ENCODE results near the gene PRDM7.

Gene PRDM7

DNA sequence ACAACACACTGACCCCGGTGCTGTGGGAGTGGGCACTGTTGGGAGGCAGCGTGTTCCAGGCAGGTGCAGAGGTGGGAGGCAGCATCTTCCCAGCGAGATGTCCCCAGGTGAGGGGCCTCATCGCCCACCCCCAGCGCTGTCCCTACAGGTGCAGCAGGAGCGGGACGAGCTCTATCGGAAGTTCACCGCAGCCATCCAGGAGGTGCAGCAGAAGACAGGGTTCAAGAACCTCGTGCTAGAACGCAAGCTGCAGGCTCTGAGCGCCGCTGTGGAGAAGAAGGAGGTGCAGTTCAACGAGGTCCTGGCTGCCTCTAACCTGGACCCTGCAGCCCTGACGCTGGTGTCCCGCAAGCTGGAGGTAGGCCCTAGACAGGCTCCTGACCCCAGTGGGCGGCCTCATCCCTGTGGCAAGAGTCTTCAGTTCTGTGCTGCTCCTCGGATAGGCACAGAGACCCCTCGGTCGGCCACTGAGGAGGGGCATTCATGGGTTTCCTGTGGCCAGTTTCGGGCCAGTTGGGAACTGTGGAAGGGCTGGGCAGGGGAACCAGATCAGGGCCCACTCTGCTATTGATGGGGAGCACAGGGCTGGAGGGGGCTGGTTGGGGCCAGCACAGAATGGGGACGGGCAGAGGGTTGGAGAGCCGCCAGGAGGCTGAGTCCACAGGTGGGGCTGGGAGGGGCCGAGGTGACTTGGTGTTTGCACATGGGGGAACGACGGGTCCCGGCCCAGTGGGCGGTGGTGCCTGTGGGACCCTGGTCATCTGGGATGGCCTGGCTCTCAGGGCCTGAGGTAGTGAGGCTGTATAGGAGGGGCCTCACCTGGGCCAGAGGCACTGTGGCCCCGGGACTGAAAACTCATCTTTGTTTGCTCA is 36.7 kb downstream of the PRDM7 start:
- 95 to 96% methylated on average over 29 of the region's 29 CpGs for WGBS, 2 experiments
- no peaks in the 10 kb centered on the region for H3K9me3 ChIP-seq (ENCODE audit: control insufficient read depth, low read length)

GRCh38 chr16:90037276-90037675 is 39.9 kb downstream of the PRDM7 start:
- Histone ChIP-seq H3K9me3 (ENCODE audit: control insufficient read depth, low read length) (no peaks in the 10 kb centered on the region), H3K4me3 (ENCODE audit: insufficient read depth, low read depth, low read length) (no peak overlapping the region), H3K27me3 (ENCODE audit: control insufficient read depth, insufficient read depth, low read length, poor library complexity, severe bottlenecking) (no peaks in the 10 kb centered on the region), H3K27ac (ENCODE audit: insufficient read depth, low read depth, low read length, poor library complexity, severe bottlenecking) (no peak overlapping the region), H3K36me3 (ENCODE audit: control insufficient read depth, insufficient read depth, low read length) (peaks cover 31% of the 10 kb centered on the region), H3K4me1 (ENCODE audit: control insufficient read depth, insufficient read depth, low read length) (no peaks in the 10 kb centered on the region)
- WGBS, 2 experiments = 88 to 91% methylated on average over 12 of the region's 12 CpGs

More for the DNA sequence above, 36.7 kb downstream of the PRDM7 start:
- no peak overlapping the region for H3K4me3 ChIP-seq (ENCODE audit: insufficient read depth, low read depth, low read length)
- peaks cover 25% of the 10 kb centered on the region for H3K36me3 ChIP-seq (ENCODE audit: control insufficient read depth, insufficient read depth, low read length)
- H3K4me1 ChIP-seq (ENCODE audit: control insufficient read depth, insufficient read depth, low read length) = no peaks in the 10 kb centered on the region
- H3K27ac ChIP-seq (ENCODE audit: insufficient read depth, low read depth, low read length, poor library complexity, severe bottlenecking) = no peak overlapping the region
- H3K27me3 ChIP-seq (ENCODE audit: control insufficient read depth, insufficient read depth, low read length, poor library complexity, severe bottlenecking) = no peaks in the 10 kb centered on the region

DNA sequence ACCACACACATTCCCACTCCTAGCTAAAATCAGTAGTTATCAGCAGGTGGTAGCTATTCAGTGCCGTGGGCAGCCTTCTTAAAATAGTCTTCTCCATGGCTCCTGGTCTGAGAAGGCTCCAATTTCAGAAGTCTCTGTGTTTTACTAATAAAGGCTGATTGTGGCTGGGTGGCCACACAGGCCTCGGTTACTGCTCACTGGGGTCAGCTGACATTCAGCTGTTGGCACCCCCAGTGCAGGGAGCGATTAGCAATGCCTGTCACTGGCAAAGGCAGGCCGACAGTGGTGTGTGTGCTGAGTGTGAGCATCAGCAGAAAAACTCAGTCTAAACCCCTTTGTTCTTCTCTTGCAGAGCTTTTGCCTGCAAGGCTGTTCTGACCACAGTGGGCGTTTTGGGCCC is 41.2 kb downstream of the PRDM7 start:
- H3K9me3 ChIP-seq (ENCODE audit: control insufficient read depth, low read length) = no peaks in the 10 kb centered on the region
- H3K36me3 ChIP-seq (ENCODE audit: control insufficient read depth, insufficient read depth, low read length) = peaks cover 31% of the 10 kb centered on the region
- WGBS, 2 experiments = 71 to 77% methylated on average over 5 of the region's 5 CpGs
- no peak overlapping the region for H3K27ac ChIP-seq (ENCODE audit: insufficient read depth, low read depth, low read length, poor library complexity, severe bottlenecking)
- H3K27me3 ChIP-seq (ENCODE audit: control insufficient read depth, insufficient read depth, low read length, poor library complexity, severe bottlenecking) = no peaks in the 10 kb centered on the region
- H3K4me1 ChIP-seq (ENCODE audit: control insufficient read depth, insufficient read depth, low read length) = no peaks in the 10 kb centered on the region
- H3K4me3 ChIP-seq (ENCODE audit: insufficient read depth, low read depth, low read length) = no peak overlapping the region

DNA sequence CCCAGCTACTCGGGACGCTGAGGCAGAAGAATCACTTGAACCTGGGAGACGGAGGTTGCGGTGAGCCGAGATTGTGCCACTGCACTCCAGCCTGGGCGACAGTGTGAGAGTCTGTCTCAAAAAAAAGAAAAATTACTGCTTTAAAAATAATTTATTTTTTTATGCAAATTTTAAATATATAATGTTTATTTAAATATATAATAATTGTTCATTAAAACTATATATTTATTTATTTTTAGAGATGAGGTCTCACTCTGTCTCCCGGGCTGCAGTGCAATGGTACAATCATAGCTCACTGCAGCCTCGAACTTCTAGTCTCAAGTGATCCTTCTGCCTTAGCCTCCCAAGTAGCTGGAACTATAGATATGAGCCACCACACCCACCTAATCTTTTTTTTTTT is 42.6 kb downstream of the PRDM7 start:
- Histone ChIP-seq H3K36me3 (ENCODE audit: control insufficient read depth, insufficient read depth, low read length) (peaks cover 25% of the 10 kb centered on the region), H3K27me3 (ENCODE audit: control insufficient read depth, insufficient read depth, low read length, poor library complexity, severe bottlenecking) (no peaks in the 10 kb centered on the region), H3K9me3 (ENCODE audit: control insufficient read depth, low read length) (no peaks in the 10 kb centered on the region), H3K4me1 (ENCODE audit: control insufficient read depth, insufficient read depth, low read length) (peaks cover 2% of the 10 kb centered on the region), H3K4me3 (ENCODE audit: insufficient read depth, low read depth, low read length) (no peak overlapping the region), H3K27ac (ENCODE audit: insufficient read depth, low read depth, low read length, poor library complexity, severe bottlenecking) (no peak overlapping the region)
- 88 to 90% methylated on average over 7 to 8 of the region's 8 CpGs for WGBS, 2 experiments

DNA sequence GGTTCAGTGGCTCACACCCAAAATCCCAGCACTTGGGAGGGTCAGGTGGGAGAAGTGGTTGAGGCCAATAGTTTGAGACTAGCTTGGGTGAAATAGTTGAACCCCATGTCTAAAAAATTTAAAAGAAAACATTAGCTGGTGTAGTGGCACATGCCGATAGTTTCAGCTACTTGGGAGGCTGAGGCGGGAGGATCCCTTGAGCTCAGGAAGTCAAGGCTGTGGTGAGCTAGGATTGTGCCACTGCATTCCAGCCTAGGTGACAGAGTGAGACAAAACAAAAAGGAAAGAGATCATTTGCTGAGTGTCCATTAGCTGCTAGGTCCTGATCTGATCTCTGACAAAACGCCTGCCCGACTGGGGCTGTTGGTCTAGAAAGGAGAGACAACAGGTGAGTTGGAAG is 43.7 kb downstream of the PRDM7 start:
- Histone ChIP-seq H3K9me3 (ENCODE audit: control insufficient read depth, low read length) (no peaks in the 10 kb centered on the region), H3K27ac (ENCODE audit: insufficient read depth, low read depth, low read length, poor library complexity, severe bottlenecking) (no peak overlapping the region), H3K36me3 (ENCODE audit: control insufficient read depth, insufficient read depth, low read length) (peaks cover 25% of the 10 kb centered on the region), H3K4me3 (ENCODE audit: insufficient read depth, low read depth, low read length) (no peak overlapping the region), H3K4me1 (ENCODE audit: control insufficient read depth, insufficient read depth, low read length) (peaks cover 8% of the 10 kb centered on the region), H3K27me3 (ENCODE audit: control insufficient read depth, insufficient read depth, low read length, poor library complexity, severe bottlenecking) (no peaks in the 10 kb centered on the region)
- WGBS, 2 experiments = 94 to 96% methylated on average over 4 of the region's 4 CpGs

GRCh38 chr16:90032674-90033331 is 44.3 kb downstream of the PRDM7 start:
- 94 to 98% methylated on average over 8 of the region's 8 CpGs for WGBS, 2 experiments

DNA sequence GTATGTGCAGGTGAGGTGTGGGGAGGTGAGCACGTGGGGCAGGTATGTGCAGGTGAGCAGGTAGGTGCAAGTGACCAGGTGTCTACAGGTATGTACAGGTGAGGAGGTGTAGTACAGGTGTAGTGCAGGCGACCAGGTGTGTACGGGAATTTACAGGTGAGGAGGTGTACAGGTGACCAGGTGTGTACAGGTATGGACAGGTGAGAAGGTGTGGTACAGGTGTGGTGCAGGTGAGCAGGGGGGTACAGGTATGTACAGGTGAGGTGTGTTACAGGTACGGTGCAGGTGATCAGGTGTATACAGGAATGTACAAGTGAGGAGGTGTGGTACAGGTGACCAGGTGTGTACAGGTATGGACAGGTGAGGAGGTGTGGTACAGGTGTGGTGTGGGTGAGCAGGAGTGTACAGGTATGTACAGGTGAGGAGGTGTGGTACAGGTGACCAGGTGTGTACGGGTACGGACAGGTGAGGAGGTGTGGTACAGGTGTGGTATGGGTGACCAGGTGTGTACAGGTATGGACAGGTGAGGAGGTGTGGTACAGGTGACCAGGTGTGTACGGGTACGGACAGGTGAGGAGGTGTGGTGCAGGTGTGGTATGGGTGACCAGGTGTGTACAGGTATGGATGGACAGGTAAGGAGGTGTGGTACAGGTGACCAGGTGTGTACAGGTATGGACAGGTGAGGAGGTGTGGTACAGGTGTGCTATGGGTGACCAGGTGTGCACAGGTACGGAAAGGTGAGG is 45.0 kb downstream of the PRDM7 start:
- H3K27ac ChIP-seq (ENCODE audit: insufficient read depth, low read depth, low read length, poor library complexity, severe bottlenecking) = no peak overlapping the region
- H3K36me3 ChIP-seq (ENCODE audit: control insufficient read depth, insufficient read depth, low read length) = peaks cover 22% of the 10 kb centered on the region
- H3K4me3 ChIP-seq (ENCODE audit: insufficient read depth, low read depth, low read length) = no peak overlapping the region
- H3K9me3 ChIP-seq (ENCODE audit: control insufficient read depth, low read length) = no peaks in the 10 kb centered on the region
- 87 to 90% methylated on average over 9 of the region's 9 CpGs for WGBS, 2 experiments
- H3K27me3 ChIP-seq (ENCODE audit: control insufficient read depth, insufficient read depth, low read length, poor library complexity, severe bottlenecking) = no peaks in the 10 kb centered on the region
- peaks cover 8% of the 10 kb centered on the region for H3K4me1 ChIP-seq (ENCODE audit: control insufficient read depth, insufficient read depth, low read length)

More at GRCh38 chr16:90032674-90033331, 44.3 kb downstream of the PRDM7 start:
- Histone ChIP-seq H3K9me3 (ENCODE audit: control insufficient read depth, low read length) (no peaks in the 10 kb centered on the region), H3K27ac (ENCODE audit: insufficient read depth, low read depth, low read length, poor library complexity, severe bottlenecking) (no peak overlapping the region), H3K36me3 (ENCODE audit: control insufficient read depth, insufficient read depth, low read length) (peaks cover 25% of the 10 kb centered on the region), H3K27me3 (ENCODE audit: control insufficient read depth, insufficient read depth, low read length, poor library complexity, severe bottlenecking) (no peaks in the 10 kb centered on the region), H3K4me3 (ENCODE audit: insufficient read depth, low read depth, low read length) (no peak overlapping the region), H3K4me1 (ENCODE audit: control insufficient read depth, insufficient read depth, low read length) (peaks cover 8% of the 10 kb centered on the region)

DNA sequence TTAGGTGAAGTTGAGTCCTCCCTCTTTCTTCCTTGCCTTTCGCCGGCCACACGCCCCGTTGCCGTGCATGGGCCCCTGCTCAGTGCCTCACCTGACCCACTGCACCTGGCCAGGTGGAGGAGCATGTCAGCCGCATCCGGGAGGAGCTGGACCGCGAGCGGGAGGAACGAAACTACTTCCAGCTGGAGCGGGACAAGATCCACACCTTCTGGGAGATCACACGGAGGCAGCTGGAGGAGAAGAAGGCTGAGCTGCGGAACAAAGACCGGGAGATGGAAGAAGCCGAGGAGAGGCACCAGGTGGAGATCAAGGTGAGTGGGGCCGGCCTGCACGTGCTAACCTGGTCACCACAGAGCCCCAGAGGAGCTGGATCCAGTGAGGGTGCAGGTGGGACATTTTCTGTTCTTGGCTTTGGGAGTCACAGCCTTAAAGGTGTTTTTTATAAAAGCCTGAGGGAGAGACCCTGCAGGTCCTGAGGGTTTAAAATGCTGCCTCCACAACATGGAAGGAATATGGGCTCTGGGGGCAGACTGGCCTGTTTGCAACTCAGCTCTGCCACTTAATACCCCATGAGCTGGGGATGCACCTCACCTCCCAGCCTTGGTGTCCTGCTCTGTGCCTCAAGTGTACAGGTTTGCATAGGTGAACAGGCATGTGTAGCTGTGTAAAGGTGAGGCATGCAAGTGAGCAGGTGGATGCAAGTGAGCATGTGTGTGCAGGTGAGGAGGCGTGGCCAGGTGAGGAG is 45.8 kb downstream of the PRDM7 start:
- Histone ChIP-seq H3K27ac (ENCODE audit: insufficient read depth, low read depth, low read length, poor library complexity, severe bottlenecking) (no peak overlapping the region), H3K9me3 (ENCODE audit: control insufficient read depth, low read length) (no peaks in the 10 kb centered on the region), H3K4me1 (ENCODE audit: control insufficient read depth, insufficient read depth, low read length) (peaks cover 8% of the 10 kb centered on the region), H3K4me3 (ENCODE audit: insufficient read depth, low read depth, low read length) (no peak overlapping the region), H3K36me3 (ENCODE audit: control insufficient read depth, insufficient read depth, low read length) (peaks cover 15% of the 10 kb centered on the region), H3K27me3 (ENCODE audit: control insufficient read depth, insufficient read depth, low read length, poor library complexity, severe bottlenecking) (no peaks in the 10 kb centered on the region)
- WGBS, 2 experiments = 94 to 95% methylated on average over 19 of the region's 19 CpGs

- 87 to 89% methylated on average over 12 of the region's 12 CpGs for WGBS, 2 experiments
- Histone ChIP-seq H3K4me3 (ENCODE audit: insufficient read depth, low read depth, low read length) (no peak overlapping the region), H3K27ac (ENCODE audit: insufficient read depth, low read depth, low read length, poor library complexity, severe bottlenecking) (no peak overlapping the region), H3K36me3 (ENCODE audit: control insufficient read depth, insufficient read depth, low read length) (peaks cover 3% of the 10 kb centered on the region), H3K4me1 (ENCODE audit: control insufficient read depth, insufficient read depth, low read length) (peaks cover 8% of the 10 kb centered on the region), H3K27me3 (ENCODE audit: control insufficient read depth, insufficient read depth, low read length, poor library complexity, severe bottlenecking) (no peaks in the 10 kb centered on the region), H3K9me3 (ENCODE audit: control insufficient read depth, low read length) (no peaks in the 10 kb centered on the region)
Measured at GRCh38 chr16:90028985-90029384, 48.1 kb downstream of the PRDM7 start.

All from ectodermal cell (in vitro differentiated cells).